GM23338 (cell line): ENCODE measurements around the gene ZNF366. TPM values are rescaled to one million over a fixed set of nuclear protein-coding genes. Genes with fewer than 3 reads are reported as not detected.

Experiments used
- ATAC-seq: fragments of 200-7000 bp; cut with Tn5 transposase; 3 replicates; pipeline ENCODE4 v1.9.1; 2020
- DNase-seq: peaks from one replicate; pipeline ENCODE4 v3.0.0-alpha.2; 2015; ENCODE audit warnings: low spot score
- H2AFZ ChIP-seq: fragments of 200-600 bp; sonication (generic); 2 replicates; pipeline ENCODE4 v1.8.0; 2016; ENCODE audit warnings: antibody characterized with exemption, mild to moderate bottlenecking, moderate library complexity
- H3F3A ChIP-seq: fragments of 200-600 bp; sonication (generic); replicated peaks from 2 replicates; pipeline ENCODE4 v1.8.0; 2017; ENCODE audit warnings: antibody characterized with exemption, mixed run types, low read depth
- H3K27ac ChIP-seq: fragments of 200-600 bp; sonication (generic); 2 replicates; pipeline ENCODE4 v1.6.1; 2016; ENCODE audit warnings: low read depth
- H3K27me3 ChIP-seq: fragments of 200-600 bp; sonication (generic); 2 replicates; pipeline ENCODE4 v1.8.0; 2016; ENCODE audit warnings: mild to moderate bottlenecking, mixed run types, moderate library complexity; ENCODE audit not compliant: insufficient read depth
- H3K36me3 ChIP-seq: fragments of 200-600 bp; sonication (generic); 2 replicates; pipeline ENCODE4 v1.8.0; 2016; ENCODE audit warnings: mild to moderate bottlenecking; ENCODE audit not compliant: insufficient read depth
- H3K4me1 ChIP-seq: fragments of 200-600 bp; sonication (generic); 2 replicates; pipeline ENCODE4 v1.8.0; 2016; ENCODE audit warnings: mild to moderate bottlenecking, moderate library complexity; ENCODE audit not compliant: insufficient read depth
- H3K4me2 ChIP-seq: fragments of 200-600 bp; sonication (generic); 2 replicates; pipeline ENCODE4 v1.7.1; 2017; ENCODE audit warnings: mixed run types
- H3K4me3 ChIP-seq: fragments of 200-600 bp; sonication (generic); 2 replicates; pipeline ENCODE4 v1.6.1; 2016; ENCODE audit warnings: mixed run types
- H3K79me2 ChIP-seq: fragments of 200-600 bp; sonication (generic); replicated peaks from 2 replicates; pipeline ENCODE4 v1.8.0; 2017; ENCODE audit warnings: mild to moderate bottlenecking; ENCODE audit not compliant: insufficient read depth
- H3K9me2 ChIP-seq: fragments of 200-600 bp; sonication (generic); 2 replicates; pipeline ENCODE4 v1.8.0; 2017; ENCODE audit not compliant: insufficient read depth
- H4K20me1 ChIP-seq: fragments of 200-600 bp; sonication (generic); replicated peaks from 2 replicates; pipeline ENCODE4 v1.8.0; 2017; ENCODE audit warnings: mild to moderate bottlenecking; ENCODE audit not compliant: insufficient read depth
- H3K27ac Mint-ChIP-seq: 2 replicates; pipeline ENCODE4 v1.8.0; 2020; ENCODE audit warnings: inconsistent platforms, mild to moderate bottlenecking, moderate library complexity, mixed read lengths
- H3K27me3 Mint-ChIP-seq: 3 replicates; pipeline ENCODE4 v1.8.0; 2022; ENCODE audit warnings: low read depth, mild to moderate bottlenecking, moderate library complexity, mixed read lengths, inconsistent platforms; ENCODE audit not compliant: insufficient read depth, poor library complexity
- H3K36me3 Mint-ChIP-seq: 3 replicates; pipeline ENCODE4 v1.8.0; 2021; ENCODE audit warnings: low read depth, mild to moderate bottlenecking, inconsistent platforms, moderate library complexity, mixed read lengths
- H3K4me1 Mint-ChIP-seq: 3 replicates; pipeline ENCODE4 v1.8.0; 2020; ENCODE audit warnings: mild to moderate bottlenecking, inconsistent platforms, mixed read lengths
- H3K4me3 Mint-ChIP-seq: 3 replicates; pipeline ENCODE4 v1.8.0; 2021; ENCODE audit warnings: moderate library complexity, mild to moderate bottlenecking, inconsistent platforms, mixed read lengths
- H3K9me3 Mint-ChIP-seq: 3 replicates; pipeline ENCODE4 v1.8.0; 2020; ENCODE audit warnings: moderate library complexity, mild to moderate bottlenecking, inconsistent platforms, mixed read lengths
- CREB1 ChIP-seq: fragments of 250-450 bp; sonication (Bioruptor Pico); IDR thresholded peaks from 2 replicates; pipeline ENCODE4 v1.5.0; 2020; ENCODE audit warnings: low read depth, mild to moderate bottlenecking, moderate library complexity
- CTCF ChIP-seq, 2 experiments: fragments of 200-600 bp in 1 of 2; sonication (generic) in 1 of 2; conservative IDR thresholded peaks; 2 replicates each; pipeline versions ENCODE4 v1.5.1 to v1.6.1; 2016 to 2017; ENCODE audit warnings: antibody characterized with exemption in 2 of 2, low read depth in 2 of 2, mild to moderate bottlenecking in 2 of 2, moderate library complexity in 1 of 2
- EZH2phosphoT487 ChIP-seq: fragments of 200-600 bp; sonication (generic); IDR thresholded peaks from one replicate; pipeline ENCODE4 v1.8.1; 2018; ENCODE audit warnings: antibody characterized with exemption; ENCODE audit not compliant: unreplicated experiment
- JUNB ChIP-seq: IDR thresholded peaks from one replicate; pipeline ENCODE4 v1.6.1; 2016; ENCODE audit warnings: antibody characterized with exemption; ENCODE audit not compliant: unreplicated experiment
- NANOG ChIP-seq: IDR thresholded peaks from 2 replicates; pipeline ENCODE4 v1.6.1; 2016; ENCODE audit warnings: antibody characterized with exemption, borderline replicate concordance
- POLR2AphosphoS5 ChIP-seq: IDR thresholded peaks from 2 replicates; pipeline ENCODE4 v1.6.1; 2016; ENCODE audit warnings: antibody characterized with exemption, low read depth
- ZNF114 ChIP-seq: fragments of 250-450 bp; sonication (Bioruptor Pico); IDR thresholded peaks from 2 replicates; pipeline ENCODE4 v1.5.0; 2020; ENCODE audit warnings: mild to moderate bottlenecking, moderate library complexity
- ZNF331 ChIP-seq: fragments of 250-450 bp; sonication (Bioruptor Pico); IDR thresholded peaks from 2 replicates; pipeline ENCODE4 v1.5.0; 2020; ENCODE audit warnings: low read depth, mild to moderate bottlenecking, moderate library complexity
- polyA plus RNA-seq: library from polyadenylated mRNA; unstranded; fragments of >200 nt; fragmentation: Nextera tagmentation; extraction: Ambion mirVana; gene quantifications from 2 replicates; pipeline ENCODE4 v1.2.1, GENCODE V29; 2016
- total RNA-seq: library from RNA; depleted of rRNA; stranded (reverse); fragments of >200 nt; shearing (Covaris generic); gene quantifications from 2 replicates; pipeline ENCODE4 v1.2.3, GENCODE V29; 2014
- TF ChIP-seq, protein P1 (sequence below): IDR thresholded peaks from one replicate; pipeline ENCODE4 v1.6.1; 2018; ENCODE audit warnings: antibody characterized with exemption; ENCODE audit not compliant: unreplicated experiment

The ZNF366 gene
- total and polyA plus RNA-seq, 2 experiments from 2014 or later: not detected

GRCh38 chr5:72506158-72506549, 1.1 kb downstream of the ZNF366 start:
- ATAC-seq (no peak), DNase-seq (no peak)
- peaks cover 25% of the 10 kb centered on the region for H3K4me1 ChIP-seq
- H2AFZ ChIP-seq: no peak overlapping the region
- no peak overlapping the region for H3K4me2 ChIP-seq
- no peak overlapping the region for H3K27ac ChIP-seq
- H3F3A ChIP-seq: no peaks in the 10 kb centered on the region
- TF ChIP-seq ZNF114: no peak
- TF ChIP-seq CTCF (conservative IDR thresholded peaks at IDR 0.05; ENCODE audit: low read depth in 2 of 2): no peak
- TF ChIP-seq JUNB: no peak
- no peak for TF ChIP-seq CREB1 (CRISPR knock-in tag)
- no peak for TF ChIP-seq NANOG
- H3K9me3 Mint-ChIP-seq: no peaks in the 10 kb centered on the region
- H3K36me3 Mint-ChIP-seq: no peaks in the 10 kb centered on the region
- no peaks in the 10 kb centered on the region for H3K27me3 ChIP-seq
- no peak overlapping the region for H3K4me3 Mint-ChIP-seq
- no peak overlapping the region for H3K4me3 ChIP-seq
- H3K27me3 Mint-ChIP-seq: peaks cover 2% of the 10 kb centered on the region
- H3K36me3 ChIP-seq: no peaks in the 10 kb centered on the region
- H3K27ac Mint-ChIP-seq: no peak overlapping the region
- peaks cover 34% of the 10 kb centered on the region for H3K4me1 Mint-ChIP-seq
- no peaks in the 10 kb centered on the region for H3K79me2 ChIP-seq
- H4K20me1 ChIP-seq: no peaks in the 10 kb centered on the region
- peaks cover 10% of the 10 kb centered on the region for H3K9me2 ChIP-seq

- H3K4me1 Mint-ChIP-seq: peaks cover 34% of the 10 kb centered on the region
- no peaks in the 10 kb centered on the region for H3K9me3 Mint-ChIP-seq
- Histone ChIP-seq H3K4me1 (peaks cover 21% of the 10 kb centered on the region), H2AFZ (peak overlapping the region; percentile 40; the same call in 1 of the 2 replicates), H3K36me3 (no peaks in the 10 kb centered on the region), H3F3A (no peaks in the 10 kb centered on the region), H4K20me1 (no peaks in the 10 kb centered on the region), H3K27me3 (no peaks in the 10 kb centered on the region), H3K27ac (no peak overlapping the region), H3K9me2 (peaks cover 10% of the 10 kb centered on the region), H3K79me2 (no peaks in the 10 kb centered on the region), H3K4me2 (no peak overlapping the region; the same call in 1 of the 2 replicates), H3K4me3 (no peak overlapping the region)
- peaks cover 2% of the 10 kb centered on the region for H3K27me3 Mint-ChIP-seq
- no peaks in the 10 kb centered on the region for H3K36me3 Mint-ChIP-seq
- no peak overlapping the region for H3K4me3 Mint-ChIP-seq
- peak overlapping the region; percentile 71; the same call in 1 of the 2 replicates for H3K27ac Mint-ChIP-seq
- DNase-seq: no peak
- no peak for ATAC-seq
- TF ChIP-seq, protein P1, sequence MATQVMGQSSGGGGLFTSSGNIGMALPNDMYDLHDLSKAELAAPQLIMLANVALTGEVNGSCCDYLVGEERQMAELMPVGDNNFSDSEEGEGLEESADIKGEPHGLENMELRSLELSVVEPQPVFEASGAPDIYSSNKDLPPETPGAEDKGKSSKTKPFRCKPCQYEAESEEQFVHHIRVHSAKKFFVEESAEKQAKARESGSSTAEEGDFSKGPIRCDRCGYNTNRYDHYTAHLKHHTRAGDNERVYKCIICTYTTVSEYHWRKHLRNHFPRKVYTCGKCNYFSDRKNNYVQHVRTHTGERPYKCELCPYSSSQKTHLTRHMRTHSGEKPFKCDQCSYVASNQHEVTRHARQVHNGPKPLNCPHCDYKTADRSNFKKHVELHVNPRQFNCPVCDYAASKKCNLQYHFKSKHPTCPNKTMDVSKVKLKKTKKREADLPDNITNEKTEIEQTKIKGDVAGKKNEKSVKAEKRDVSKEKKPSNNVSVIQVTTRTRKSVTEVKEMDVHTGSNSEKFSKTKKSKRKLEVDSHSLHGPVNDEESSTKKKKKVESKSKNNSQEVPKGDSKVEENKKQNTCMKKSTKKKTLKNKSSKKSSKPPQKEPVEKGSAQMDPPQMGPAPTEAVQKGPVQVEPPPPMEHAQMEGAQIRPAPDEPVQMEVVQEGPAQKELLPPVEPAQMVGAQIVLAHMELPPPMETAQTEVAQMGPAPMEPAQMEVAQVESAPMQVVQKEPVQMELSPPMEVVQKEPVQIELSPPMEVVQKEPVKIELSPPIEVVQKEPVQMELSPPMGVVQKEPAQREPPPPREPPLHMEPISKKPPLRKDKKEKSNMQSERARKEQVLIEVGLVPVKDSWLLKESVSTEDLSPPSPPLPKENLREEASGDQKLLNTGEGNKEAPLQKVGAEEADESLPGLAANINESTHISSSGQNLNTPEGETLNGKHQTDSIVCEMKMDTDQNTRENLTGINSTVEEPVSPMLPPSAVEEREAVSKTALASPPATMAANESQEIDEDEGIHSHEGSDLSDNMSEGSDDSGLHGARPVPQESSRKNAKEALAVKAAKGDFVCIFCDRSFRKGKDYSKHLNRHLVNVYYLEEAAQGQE: no peak
- TF ChIP-seq ZNF331 (CRISPR knock-in tag) (no peak), CTCF (conservative IDR thresholded peaks at IDR 0.05; ENCODE audit: low read depth in 2 of 2) (no peak), NANOG (no peak), CREB1 (CRISPR knock-in tag) (no peak), EZH2phosphoT487 (no peak), POLR2AphosphoS5 (no peak)
These were observed 1.6 kb downstream of the ZNF366 start for GRCh38 chr5:72505539-72506157.
